Lower lobe of right lung (tissue), 2 donors: Measurements from ENCODE around the gene CLASP2. TPM values are rescaled to one million over a fixed set of nuclear protein-coding genes. Genes with fewer than 3 reads are reported as not detected.
A peak's percentile ranks its signal among the peaks of the same experiment; 100 is the strongest.

ENCODE experiments used
- ATAC-seq, 2 donors: fragments of 200-7000 bp; cut with Tn5 transposase; one replicate each; pipeline ENCODE4 v1.9.1; 2020 to 2022; ENCODE audit warnings: mild to moderate bottlenecking in 2 of 2, moderate library complexity in 2 of 2
- DNase-seq: peaks from one replicate; pipeline ENCODE4 v3.0.0-alpha.2; 2020
- H3K27ac ChIP-seq: fragments of 200-600 bp; one replicate; pipeline ENCODE4 v1.8.0; 2022
- H3K27me3 ChIP-seq: fragments of 200-600 bp; one replicate; pipeline ENCODE4 v1.8.0; 2022; ENCODE audit warnings: low read depth
- H3K36me3 ChIP-seq: fragments of 200-600 bp; one replicate; pipeline ENCODE4 v1.8.0; 2022; ENCODE audit warnings: mild to moderate bottlenecking
- H3K4me1 ChIP-seq: fragments of 200-600 bp; one replicate; pipeline ENCODE4 v1.8.0; 2022
- H3K4me3 ChIP-seq: fragments of 200-600 bp; one replicate; pipeline ENCODE4 v1.8.0; 2022; ENCODE audit warnings: mild to moderate bottlenecking
- H3K9me3 ChIP-seq: fragments of 200-600 bp; one replicate; pipeline ENCODE4 v1.8.0; 2022
- CTCF ChIP-seq: fragments of 200-600 bp; IDR thresholded peaks from one replicate; pipeline ENCODE4 v1.8.0; 2022; ENCODE audit warnings: antibody characterized with exemption, mild to moderate bottlenecking
- intact Hi-C: fragments of 100-400 bp; cut with DNase I; formaldehyde crosslinking; loops from one replicate; pipeline ENCODE4 v1.11.0; 2022
- total RNA-seq: library from RNA; stranded (reverse); fragmentation: NEBNext Ultra II Directional; extraction: Animal tissue kit (Norgen Biotek cat#: 25700); gene quantifications from one replicate; pipeline ENCODE4 v1.2.1, GENCODE V29; 2021
- donor health status: DM: no; HTN: yes; CAD: no; lungs with severe emphysema.

The CLASP2 gene
- total RNA-seq, 1 donor from 2014 or later = 64.3 TPM

GRCh38 chr3:33646406-33646805 is 71.6 kb downstream of the CLASP2 start:
- DNase-seq (no peak), ATAC-seq (no peak)
- TF ChIP-seq CTCF = no peak
- no peaks in the 10 kb centered on the region for H3K4me1 ChIP-seq
- H3K9me3 ChIP-seq = no peaks in the 10 kb centered on the region
- H3K4me3 ChIP-seq = no peak overlapping the region
- no peaks in the 10 kb centered on the region for H3K27me3 ChIP-seq
- intact Hi-C loops = no loop called here
- no peak overlapping the region for H3K27ac ChIP-seq
- H3K36me3 ChIP-seq = no peaks in the 10 kb centered on the region

GRCh38 chr3:33645060-33645647 is 72.9 kb downstream of the CLASP2 start:
- intact Hi-C loops = no loop called here
- H3K4me3 ChIP-seq = peak overlapping the region; percentile 27
- no peak for DNase-seq
- H3K27me3 ChIP-seq = no peaks in the 10 kb centered on the region
- TF ChIP-seq CTCF = no peak
- H3K9me3 ChIP-seq = no peaks in the 10 kb centered on the region
- no peaks in the 10 kb centered on the region for H3K4me1 ChIP-seq
- peak; percentile 35 to 82 for ATAC-seq
- no peaks in the 10 kb centered on the region for H3K36me3 ChIP-seq
- H3K27ac ChIP-seq = no peak overlapping the region

GRCh38 chr3:33644582-33644981 is 73.5 kb downstream of the CLASP2 start:
- intact Hi-C loops = no loop called here
- DNase-seq = no peak
- H3K4me3 ChIP-seq = no peak overlapping the region

GRCh38 chr3:33642806-33643205 is 75.2 kb downstream of the CLASP2 start:
- Histone ChIP-seq H3K27me3 (no peaks in the 10 kb centered on the region), H3K4me1 (no peaks in the 10 kb centered on the region), H3K27ac (no peak overlapping the region), H3K36me3 (peaks cover 7% of the 10 kb centered on the region), H3K4me3 (no peak overlapping the region), H3K9me3 (no peaks in the 10 kb centered on the region)
- ATAC-seq = no peak
- intact Hi-C loops = no loop called here
- no peak for TF ChIP-seq CTCF
- no peak for DNase-seq

More at GRCh38 chr3:33644582-33644981, 73.5 kb downstream of the CLASP2 start:
- no peak for TF ChIP-seq CTCF
- no peak for ATAC-seq
- Histone ChIP-seq H3K4me1 (no peaks in the 10 kb centered on the region), H3K27me3 (no peaks in the 10 kb centered on the region), H3K36me3 (peaks cover 4% of the 10 kb centered on the region), H3K27ac (no peak overlapping the region), H3K9me3 (no peaks in the 10 kb centered on the region)

GRCh38 chr3:33639889-33640288 is 78.2 kb downstream of the CLASP2 start:
- H3K27ac ChIP-seq = no peak overlapping the region
- no peak for TF ChIP-seq CTCF
- H3K36me3 ChIP-seq = peaks cover 10% of the 10 kb centered on the region
- no peak overlapping the region for H3K4me3 ChIP-seq
- peaks cover 6% of the 10 kb centered on the region for H3K4me1 ChIP-seq
- intact Hi-C loops = loop anchor here (5.0 kb wide), 1 partner anchor 147 kb away; no protein-coding TSS in a partner anchor
- H3K27me3 ChIP-seq = no peaks in the 10 kb centered on the region
- no peaks in the 10 kb centered on the region for H3K9me3 ChIP-seq
- DNase-seq = no peak
- ATAC-seq = no peak
